Measurements from ENCODE around the gene POU2F2. TPM values are rescaled to one million over a fixed set of nuclear protein-coding genes. Genes with fewer than 3 reads are reported as not detected.

Gene POU2F2
- total and polyA plus RNA-seq, 9 of the 15 experiments (the other 6 are each of a cell fraction or from before 2014, with no cell fraction given), result 0.03 to 0.68 (median 0.14) TPM

DNA sequence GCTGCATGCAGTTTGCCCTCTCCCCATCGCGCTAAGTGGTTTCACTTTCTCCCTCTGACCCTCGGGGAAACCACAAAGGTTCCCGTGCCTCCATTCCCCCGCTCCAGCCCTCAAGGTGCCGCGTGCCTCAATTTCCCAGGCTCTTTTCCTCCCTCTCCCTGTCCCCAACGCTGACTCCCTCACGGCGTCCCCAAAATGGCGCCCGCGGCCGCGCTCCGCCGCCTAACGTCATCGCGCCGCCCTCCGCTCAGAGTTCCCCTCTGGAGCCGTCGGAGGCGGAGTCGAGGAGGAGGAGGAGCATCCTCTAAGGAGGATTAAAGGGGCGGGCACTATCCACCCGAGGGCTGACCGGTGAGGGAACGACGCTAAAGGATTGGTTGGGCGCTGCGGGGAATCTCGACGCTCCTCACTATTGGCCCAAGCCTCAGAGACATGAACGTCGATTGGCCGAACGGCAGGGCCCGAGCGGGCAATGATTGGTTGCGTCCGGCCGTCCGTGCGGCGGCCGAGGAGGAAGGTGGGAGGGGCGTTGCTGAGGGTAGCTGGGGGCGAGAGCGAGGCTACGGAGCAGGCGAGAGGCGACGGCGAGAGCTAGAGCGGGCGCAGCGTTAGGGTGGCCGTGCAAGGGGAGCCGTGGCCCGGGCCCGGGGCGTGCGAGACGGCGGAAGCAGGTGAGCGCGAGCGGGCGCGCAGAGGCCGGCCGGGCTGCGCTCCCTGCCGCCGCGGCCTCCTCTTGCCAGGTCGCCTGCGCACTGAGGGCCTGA, 56.4 kb downstream of the POU2F2 start, which contains the start of gene ZNF574 (continued):
- TF ChIP-seq ZNF407 (IDR thresholded peaks at IDR 0.05; ENCODE audit: low read depth) (no peak), CREB1 (IDR thresholded peaks at IDR 0.05) (peak; percentile 74), CREB1 (CRISPR knock-in tag; IDR thresholded peaks at IDR 0.05) (peak; percentile 75), EWSR1 (IDR thresholded peaks at IDR 0.05; ENCODE audit: borderline replicate concordance, low read depth, partially characterized antibody) (no peak), CTCF (IDR thresholded peaks at IDR 0.05 in 2 of 3, conservative IDR thresholded peaks at IDR 0.05 in 1 of 3; ENCODE audit: insufficient read depth in 2 of 3, low read depth in 1 of 3, low read length in 3 of 3) (no peak), SREBF1 (IDR thresholded peaks at IDR 0.05; ENCODE audit: borderline replicate concordance, low read depth, low read length) (no peak), BDP1 (IDR thresholded peaks at IDR 0.05; ENCODE audit: insufficient read depth, insufficient read length) (no peak), ZNF253 (CRISPR knock-in tag; conservative IDR thresholded peaks at IDR 0.05) (no peak), BHLHE40 (IDR thresholded peaks at IDR 0.05; ENCODE audit: low read length) (peak; percentile 11; the same call in 1 of the 2 replicates), KDM4B (IDR thresholded peaks at IDR 0.05; ENCODE audit: borderline replicate concordance in 2 of 2, low read depth in 1 of 2) (no peak), ILF3 (IDR thresholded peaks at IDR 0.05; ENCODE audit: borderline replicate concordance) (no peak)
- TF ChIP-seq, protein P1, sequence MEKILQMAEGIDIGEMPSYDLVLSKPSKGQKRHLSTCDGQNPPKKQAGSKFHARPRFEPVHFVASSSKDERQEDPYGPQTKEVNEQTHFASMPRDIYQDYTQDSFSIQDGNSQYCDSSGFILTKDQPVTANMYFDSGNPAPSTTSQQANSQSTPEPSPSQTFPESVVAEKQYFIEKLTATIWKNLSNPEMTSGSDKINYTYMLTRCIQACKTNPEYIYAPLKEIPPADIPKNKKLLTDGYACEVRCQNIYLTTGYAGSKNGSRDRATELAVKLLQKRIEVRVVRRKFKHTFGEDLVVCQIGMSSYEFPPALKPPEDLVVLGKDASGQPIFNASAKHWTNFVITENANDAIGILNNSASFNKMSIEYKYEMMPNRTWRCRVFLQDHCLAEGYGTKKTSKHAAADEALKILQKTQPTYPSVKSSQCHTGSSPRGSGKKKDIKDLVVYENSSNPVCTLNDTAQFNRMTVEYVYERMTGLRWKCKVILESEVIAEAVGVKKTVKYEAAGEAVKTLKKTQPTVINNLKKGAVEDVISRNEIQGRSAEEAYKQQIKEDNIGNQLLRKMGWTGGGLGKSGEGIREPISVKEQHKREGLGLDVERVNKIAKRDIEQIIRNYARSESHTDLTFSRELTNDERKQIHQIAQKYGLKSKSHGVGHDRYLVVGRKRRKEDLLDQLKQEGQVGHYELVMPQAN (IDR thresholded peaks at IDR 0.05; ENCODE audit: borderline replicate concordance), result no peak
- TF ChIP-seq, protein P2, sequence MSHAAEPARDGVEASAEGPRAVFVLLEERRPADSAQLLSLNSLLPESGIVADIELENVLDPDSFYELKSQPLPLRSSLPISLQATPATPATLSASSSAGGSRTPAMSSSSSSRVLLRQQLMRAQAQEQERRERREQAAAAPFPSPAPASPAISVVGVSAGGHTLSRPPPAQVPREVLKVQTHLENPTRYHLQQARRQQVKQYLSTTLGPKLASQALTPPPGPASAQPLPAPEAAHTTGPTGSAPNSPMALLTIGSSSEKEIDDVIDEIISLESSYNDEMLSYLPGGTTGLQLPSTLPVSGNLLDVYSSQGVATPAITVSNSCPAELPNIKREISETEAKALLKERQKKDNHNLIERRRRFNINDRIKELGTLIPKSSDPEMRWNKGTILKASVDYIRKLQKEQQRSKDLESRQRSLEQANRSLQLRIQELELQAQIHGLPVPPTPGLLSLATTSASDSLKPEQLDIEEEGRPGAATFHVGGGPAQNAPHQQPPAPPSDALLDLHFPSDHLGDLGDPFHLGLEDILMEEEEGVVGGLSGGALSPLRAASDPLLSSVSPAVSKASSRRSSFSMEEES (CRISPR knock-in tag; IDR thresholded peaks at IDR 0.05), result no peak

All from K562 (cell line).